Panc1 (cell line): ENCODE data around the gene GRK3. TPM values are rescaled to one million over a fixed set of nuclear protein-coding genes. Genes with fewer than 3 reads are reported as not detected.

Experiments used
- ATAC-seq: fragments of 200-7000 bp; cut with Tn5 transposase; 2 replicates; pipeline ENCODE4 v1.9.1; 2020; ENCODE audit warnings: mild to moderate bottlenecking, moderate library complexity
- BruUV-seq: library from RNA; stranded (reverse); fragments of 400-500 nt; replicated peaks from 2 replicates; lab custom pipeline; 2021; lab: Mats Ljungman, UMichigan
- CTCF ChIA-PET: fragments of 300-600 bp; sonication (Branson Sonifier 250); formaldehyde crosslinking; loops from one replicate; lab custom pipeline; 2022; ENCODE audit warnings: antibody characterized with exemption; lab: Charles Lee
- POLR2A ChIA-PET: fragments of 300-600 bp; sonication (Branson Sonifier 250); formaldehyde crosslinking; loops from one replicate; lab custom pipeline; 2022; ENCODE audit warnings: antibody characterized with exemption; lab: Charles Lee
- DNase-seq: peaks from one replicate; pipeline ENCODE4 v3.0.0-alpha.2; 2010; ENCODE audit warnings: low read depth, low spot score
- H3K27ac ChIP-seq: 2 replicates; pipeline ENCODE4 v1.5.1; 2011; ENCODE audit warnings: mild to moderate bottlenecking, low read length, inconsistent platforms
- H3K27me3 ChIP-seq: fragments of 200-500 bp; sonication (Bioruptor generic); 2 replicates; pipeline ENCODE4 v1.6.0; 2014; ENCODE audit warnings: low read length, inconsistent platforms; ENCODE audit not compliant: control insufficient read depth, insufficient read depth
- H3K36me3 ChIP-seq: fragments of 200-500 bp; sonication (Bioruptor generic); 2 replicates; pipeline ENCODE4 v1.5.1; 2014; ENCODE audit warnings: inconsistent platforms, mild to moderate bottlenecking, low read length, moderate library complexity; ENCODE audit not compliant: control insufficient read depth, insufficient read depth
- H3K4me1 ChIP-seq: 2 replicates; pipeline ENCODE4 v1.5.1; 2011; ENCODE audit warnings: inconsistent platforms, mild to moderate bottlenecking, low read length, moderate library complexity; ENCODE audit not compliant: control insufficient read depth, insufficient read depth
- H3K4me3 ChIP-seq, 2 experiments: 2 replicates each; pipeline ENCODE4 v1.5.1; 2011 to 2012; ENCODE audit warnings: low read depth in 2 of 2, low read length in 2 of 2, mild to moderate bottlenecking in 2 of 2, inconsistent platforms in 1 of 2, moderate library complexity in 1 of 2
- H3K9me3 ChIP-seq: fragments of 200-500 bp; sonication (Bioruptor generic); 2 replicates; pipeline ENCODE4 v1.5.1; 2014; ENCODE audit warnings: low read depth, mild to moderate bottlenecking, inconsistent platforms, low read length, moderate library complexity; ENCODE audit not compliant: control insufficient read depth, insufficient read depth
- CTCF ChIP-seq: fragments of 450-650 bp; IDR thresholded peaks from 2 replicates; pipeline ENCODE4 v1.5.1; 2017; ENCODE audit warnings: mild to moderate bottlenecking
- POLR2AphosphoS5 ChIP-seq: IDR thresholded peaks from 2 replicates; pipeline ENCODE4 v1.6.1; 2012; ENCODE audit warnings: mild to moderate bottlenecking, low read depth, low read length, moderate library complexity
- REST ChIP-seq, 2 experiments: IDR thresholded peaks; 2 replicates each; pipeline ENCODE4 v1.6.1; 2011 to 2012; ENCODE audit warnings: low read depth in 2 of 2, control low read depth in 1 of 2, low read length in 1 of 2, mild to moderate bottlenecking in 1 of 2, moderate library complexity in 1 of 2; ENCODE audit not compliant: insufficient read depth in 1 of 2
- SIN3A ChIP-seq: IDR thresholded peaks from 2 replicates; pipeline ENCODE4 v1.6.1; 2012; ENCODE audit warnings: low read depth, mild to moderate bottlenecking, low read length, moderate library complexity, borderline replicate concordance; ENCODE audit not compliant: insufficient read depth
- TCF7L2 ChIP-seq: IDR thresholded peaks from 2 replicates; pipeline ENCODE4 v1.6.1; 2011; ENCODE audit warnings: mild to moderate bottlenecking, low read depth, low read length, inconsistent platforms
- in situ Hi-C: cut with HindIII; loops from 2 replicates; pipeline ENCODE4 v1.10.0; 2016; ENCODE audit warnings: low sequenced_read_pairs, low pct_unique_long_range_greater_than_20kb
- intact Hi-C: fragments of 100-400 bp; cut with micrococcal nuclease; formaldehyde crosslinking; loops from one replicate; pipeline ENCODE4 v1.10.0; 2022; ENCODE audit not compliant: unreplicated experiment
- total RNA-seq: library from RNA; stranded (reverse); gene quantifications from one replicate; pipeline ENCODE4 v1.2.1, GENCODE V29; 2021; ENCODE audit not compliant: unreplicated experiment

Gene GRK3
- total RNA-seq, 1 experiment from 2014 or later, result 12.0 TPM

- DNase-seq, result no peak
Observed at GRCh38 chr22:25623310-25623734, 58.8 kb downstream of the GRK3 start.

GRCh38 chr22:25623851-25624250, 59.4 kb downstream of the GRK3 start:
- H3K4me3 ChIP-seq, result no peak overlapping the region
- H3K9me3 ChIP-seq, result no peaks in the 10 kb centered on the region
- no peaks in the 10 kb centered on the region for H3K4me1 ChIP-seq
- H3K27me3 ChIP-seq, result no peaks in the 10 kb centered on the region
- ChIA-PET CTCF (no interaction called here), POLR2A (no interaction called here)
- ATAC-seq (no peak), DNase-seq (no peak)
- no TSS peak for BruUV-seq
- no peak overlapping the region for H3K27ac ChIP-seq
- no peak for TF ChIP-seq POLR2AphosphoS5
- no peak for TF ChIP-seq REST (IDR thresholded peaks at IDR 0.05; ENCODE audit: insufficient read depth in 1 of 2, low read depth in 2 of 2, low read length in 1 of 2)
- TF ChIP-seq TCF7L2, result no peak
- TF ChIP-seq SIN3A, result no peak
- no peak for TF ChIP-seq CTCF
- intact Hi-C loops, result no loop called here
- in situ Hi-C loops, result no loop called here
- no peaks in the 10 kb centered on the region for H3K36me3 ChIP-seq

More at GRCh38 chr22:25623310-25623734, 58.8 kb downstream of the GRK3 start:
- POLR2A ChIA-PET, result no interaction called here
- in situ Hi-C loops, result no loop called here
- no peak for ATAC-seq
- intact Hi-C loops, result no loop called here
- Histone ChIP-seq H3K36me3 (no peaks in the 10 kb centered on the region), H3K4me3 (no peak overlapping the region), H3K9me3 (no peaks in the 10 kb centered on the region), H3K4me1 (no peaks in the 10 kb centered on the region), H3K27me3 (no peaks in the 10 kb centered on the region), H3K27ac (no peak overlapping the region)
- CTCF ChIA-PET, result no interaction called here
- no peak for TF ChIP-seq SIN3A
- TF ChIP-seq POLR2AphosphoS5, result no peak
- TF ChIP-seq CTCF, result no peak
- TF ChIP-seq TCF7L2, result no peak
- TF ChIP-seq REST (IDR thresholded peaks at IDR 0.05; ENCODE audit: insufficient read depth in 1 of 2, low read depth in 2 of 2, low read length in 1 of 2), result no peak
- no TSS peak for BruUV-seq
